Hypothalamus (tissue), 51 donors: ENCODE measurements around the gene PLAU.
"Not testable (repeated sequence)": the region's sequence is repeated elsewhere in the genome, so short reads cannot be mapped to it uniquely, and the experiment has no call there.

Source experiments
- DNase-seq, 51 donors: peaks; one replicate each; lab custom pipeline; 2025; lab: John Stamatoyannopoulos, UW

The PLAU gene

GRCh38 chr10:73917566-73918305 is 6.8 kb downstream of the PLAU start:
- DNase-seq = no peak

- not testable (repeated sequence) for DNase-seq
Observed at GRCh38 chr10:73919481-73919880, 8.5 kb downstream of the PLAU start.

- DNase-seq = peak in 3 of 51 donors; percentile 12 to 14 (median 14)
Observed at GRCh38 chr10:73920089-73920488, 9.2 kb downstream of the PLAU start.

- DNase-seq = no peak
Observed at GRCh38 chr10:73922007-73922863, 11.3 kb downstream of the PLAU start.

- no peak for DNase-seq
Observed at GRCh38 chr10:73922864-73923133, 11.9 kb downstream of the PLAU start.

- no peak for DNase-seq
Observed at GRCh38 chr10:73923935-73924598, 13.1 kb downstream of the PLAU start.

GRCh38 chr10:73924935-73925334 is 14.0 kb downstream of the PLAU start:
- DNase-seq = no peak

GRCh38 chr10:73925539-73925938 is 14.6 kb downstream of the PLAU start:
- no peak for DNase-seq

GRCh38 chr10:73926152-73926764 is 15.3 kb downstream of the PLAU start:
- peak in 2 of 51 donors; percentile 8 to 12 for DNase-seq

GRCh38 chr10:73930630-73931327 is 19.8 kb downstream of the PLAU start:
- DNase-seq = not testable (repeated sequence)

- DNase-seq = no peak
Observed at GRCh38 chr10:73931767-73932619, 21.1 kb downstream of the PLAU start.

- no peak for DNase-seq
Observed at GRCh38 chr10:73932620-73933112, 21.7 kb downstream of the PLAU start.

GRCh38 chr10:73934074-73934473 is 23.1 kb downstream of the PLAU start:
- DNase-seq = no peak

GRCh38 chr10:73935895-73936294 is 25.0 kb downstream of the PLAU start:
- DNase-seq = no peak

- DNase-seq = no peak
Observed at GRCh38 chr10:73937333-73938043, 26.6 kb downstream of the PLAU start.

GRCh38 chr10:73940634-73941221 is 29.8 kb downstream of the PLAU start:
- DNase-seq = peak in 46 of 51 donors; percentile 1 to 73 (median 38)

GRCh38 chr10:73941300-73941699 is 30.4 kb downstream of the PLAU start:
- no peak for DNase-seq
